LNCaP clone FGC (cell line): ENCODE measurements around the gene ZNF322.

Experiments used
- DNase-seq: peaks from one replicate; pipeline ENCODE4 v3.0.0-alpha.2; 2011; ENCODE audit warnings: low read depth
- H3K4me3 ChIP-seq: 2 replicates; pipeline ENCODE4 v1.5.1; 2011; ENCODE audit warnings: mild to moderate bottlenecking, low read depth, low read length, control low read depth
- CTCF ChIP-seq: IDR thresholded peaks from 2 replicates; pipeline ENCODE4 v1.5.1; 2012; ENCODE audit warnings: mild to moderate bottlenecking; ENCODE audit not compliant: control insufficient read depth, insufficient read depth; ENCODE audit errors: extremely low read depth

ZNF322 gene

GRCh38 chr6:26657256-26657655 lies 2.3 kb downstream of the ZNF322 start:
- H3K4me3 ChIP-seq = no peak overlapping the region
- no peak for DNase-seq
- TF ChIP-seq CTCF = no peak

- TF ChIP-seq CTCF = no peak
- H3K4me3 ChIP-seq = no peak overlapping the region
- no peak for DNase-seq
Observed at GRCh38 chr6:26653007-26653406, 6.5 kb downstream of the ZNF322 start.

- H3K4me3 ChIP-seq = no peak overlapping the region
- no peak for TF ChIP-seq CTCF
- DNase-seq = no peak
Observed at GRCh38 chr6:26651133-26651781, 8.3 kb downstream of the ZNF322 start.

GRCh38 chr6:26646074-26646473 lies 13.5 kb downstream of the ZNF322 start:
- DNase-seq = no peak
- H3K4me3 ChIP-seq = no peak overlapping the region
- no peak for TF ChIP-seq CTCF

GRCh38 chr6:26640806-26641205 lies 18.7 kb downstream of the ZNF322 start:
- DNase-seq = no peak
- TF ChIP-seq CTCF = no peak
- no peak overlapping the region for H3K4me3 ChIP-seq

- no peak overlapping the region for H3K4me3 ChIP-seq
- TF ChIP-seq CTCF = no peak
- DNase-seq = no peak
Observed at GRCh38 chr6:26629359-26629758, 30.2 kb downstream of the ZNF322 start.

- no peak for DNase-seq
- TF ChIP-seq CTCF = no peak
- H3K4me3 ChIP-seq = no peak overlapping the region
Observed at GRCh38 chr6:26627843-26628242, 31.7 kb downstream of the ZNF322 start.
